ENCODE measurements around the gene DTL.

Gene DTL

DNA sequence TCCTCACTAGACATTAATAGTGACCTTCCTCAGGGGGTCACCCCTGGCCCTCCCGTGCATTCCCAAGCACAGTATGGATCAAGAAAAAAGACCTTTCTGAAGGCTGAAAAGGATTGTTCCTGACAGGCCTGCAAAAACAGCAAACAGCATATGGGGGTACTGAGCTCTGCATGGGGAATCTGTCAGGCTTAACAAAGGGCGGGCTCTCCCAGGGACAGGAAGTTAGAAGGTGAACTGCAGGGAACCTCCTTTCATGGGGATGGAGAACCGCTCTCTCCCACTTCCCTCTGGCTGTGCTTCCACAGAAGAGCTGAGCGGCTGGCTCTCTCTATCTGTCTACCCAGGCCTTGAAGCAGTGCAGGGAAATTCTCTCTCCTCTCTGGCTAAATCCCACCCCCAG lies 91.7 kb downstream of the DTL start:
- DNase-seq (ENCODE audit: low spot score): no peak

DNA sequence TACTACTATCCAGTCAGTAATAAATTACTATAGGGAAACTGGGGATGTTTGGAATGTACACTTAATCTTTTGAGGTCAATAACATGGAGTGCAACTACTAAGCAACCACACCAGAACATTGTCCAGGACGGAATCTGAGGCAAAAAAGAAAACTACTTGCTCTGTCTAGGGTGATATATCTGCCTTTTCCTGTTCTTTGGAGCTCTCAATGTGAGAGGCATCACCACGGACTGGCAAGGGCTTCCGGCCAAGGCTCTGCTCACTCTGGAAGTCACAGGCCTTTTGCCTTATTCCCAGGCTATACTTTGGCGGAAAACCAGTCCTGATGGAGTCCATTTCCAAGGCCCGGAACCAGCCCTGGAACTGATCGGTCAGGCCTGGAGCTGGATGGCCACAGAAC lies 94.2 kb downstream of the DTL start:
- no peak for DNase-seq (ENCODE audit: low spot score)

DNA sequence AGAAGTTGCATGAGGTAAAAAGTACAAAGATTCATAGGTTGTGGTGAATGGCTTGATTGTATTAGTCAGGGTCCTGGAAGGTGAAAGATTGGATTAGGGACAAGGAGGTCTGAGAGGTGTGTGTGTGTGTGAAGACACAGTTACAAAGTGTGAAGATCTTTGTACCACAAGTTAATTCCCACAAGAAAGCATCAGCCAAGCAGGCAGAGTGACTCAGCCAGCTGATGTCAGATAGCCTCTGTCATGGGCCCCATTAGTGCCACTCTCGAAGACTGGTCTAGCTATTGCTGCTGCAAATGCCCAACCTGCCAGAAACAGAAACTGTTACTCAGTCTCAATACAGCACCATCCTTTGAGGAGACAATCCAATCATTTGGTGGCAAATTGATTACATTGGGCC lies 96.5 kb downstream of the DTL start:
- DNase-seq (ENCODE audit: low spot score): no peak

DNA sequence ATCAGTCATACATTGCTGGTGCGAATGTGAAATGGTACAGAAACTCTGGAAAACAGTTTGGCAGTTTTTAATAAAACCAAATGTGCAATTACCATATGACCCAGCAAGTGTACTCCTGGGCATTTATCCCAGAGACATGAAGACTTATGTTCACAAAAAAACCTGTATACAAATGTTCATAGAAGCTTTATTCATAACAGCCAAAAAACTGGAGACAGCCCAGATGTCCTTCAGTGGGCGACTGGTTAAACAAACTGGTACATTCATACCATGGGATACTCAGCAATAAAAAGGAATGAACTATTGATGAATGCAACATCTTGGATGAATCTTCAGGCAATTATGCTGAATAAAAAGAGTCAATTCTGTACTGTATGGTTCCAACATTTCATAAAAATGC lies 97.8 kb downstream of the DTL start:
- no peak for DNase-seq (ENCODE audit: low spot score)

DNA sequence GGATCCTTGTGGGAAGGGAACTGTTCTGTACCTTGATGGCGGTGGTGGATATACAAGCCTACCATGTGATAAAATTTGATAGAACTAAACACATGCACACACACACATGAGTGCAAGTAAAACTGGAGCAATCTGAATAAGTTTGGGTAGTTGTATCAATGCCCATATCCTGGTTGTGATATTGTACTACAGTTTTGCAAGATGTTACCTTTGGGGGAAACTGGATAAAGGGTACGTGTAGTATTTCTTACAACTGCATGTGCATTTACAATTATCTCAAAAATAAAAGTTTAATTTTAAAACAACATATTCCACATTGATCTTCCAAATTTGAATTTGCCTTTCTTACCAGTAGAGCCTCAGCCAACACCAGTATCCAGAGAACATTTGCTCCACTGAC lies 99.6 kb downstream of the DTL start:
- no peak for DNase-seq (ENCODE audit: low spot score)

DNA sequence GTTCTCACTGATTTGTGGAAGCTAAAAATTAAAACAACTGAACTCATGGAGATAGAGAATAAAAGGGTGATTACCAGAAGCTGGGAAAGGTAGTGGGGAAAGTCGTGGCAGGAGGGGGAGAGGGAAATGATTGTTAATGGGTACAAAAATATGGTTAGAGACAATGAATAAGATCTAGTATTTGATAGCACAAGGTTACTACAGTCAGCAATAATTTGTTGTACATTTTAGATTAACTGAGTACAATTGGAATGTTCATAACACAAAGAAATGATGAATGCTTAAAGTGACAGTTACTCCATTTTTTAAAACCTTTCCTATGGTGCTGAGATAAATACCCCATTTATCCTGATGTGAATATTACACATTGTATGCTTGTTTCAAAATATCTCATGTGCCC lies 102.3 kb downstream of the DTL start:
- no peak for DNase-seq (ENCODE audit: low spot score)

DNA sequence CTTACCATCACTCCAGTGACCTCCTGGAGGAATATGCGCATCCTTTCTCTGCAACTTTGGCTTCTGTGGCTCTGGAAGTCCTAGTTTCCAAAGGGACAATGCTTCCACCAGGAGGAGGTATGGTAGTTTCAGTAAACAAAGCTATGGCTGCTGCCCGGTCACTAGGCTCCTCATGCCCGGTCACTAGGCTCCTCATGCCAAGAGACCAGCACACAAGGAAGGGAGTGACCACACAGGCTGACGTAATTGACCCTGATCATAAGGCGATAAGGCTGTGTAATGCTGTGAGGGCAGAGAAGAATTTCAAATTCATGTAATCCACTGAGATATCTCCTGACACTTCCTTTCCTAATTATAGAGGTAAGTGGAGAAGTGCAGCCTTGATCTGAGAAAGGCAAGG lies 102.9 kb downstream of the DTL start:
- no peak for DNase-seq (ENCODE audit: low spot score)

DNA sequence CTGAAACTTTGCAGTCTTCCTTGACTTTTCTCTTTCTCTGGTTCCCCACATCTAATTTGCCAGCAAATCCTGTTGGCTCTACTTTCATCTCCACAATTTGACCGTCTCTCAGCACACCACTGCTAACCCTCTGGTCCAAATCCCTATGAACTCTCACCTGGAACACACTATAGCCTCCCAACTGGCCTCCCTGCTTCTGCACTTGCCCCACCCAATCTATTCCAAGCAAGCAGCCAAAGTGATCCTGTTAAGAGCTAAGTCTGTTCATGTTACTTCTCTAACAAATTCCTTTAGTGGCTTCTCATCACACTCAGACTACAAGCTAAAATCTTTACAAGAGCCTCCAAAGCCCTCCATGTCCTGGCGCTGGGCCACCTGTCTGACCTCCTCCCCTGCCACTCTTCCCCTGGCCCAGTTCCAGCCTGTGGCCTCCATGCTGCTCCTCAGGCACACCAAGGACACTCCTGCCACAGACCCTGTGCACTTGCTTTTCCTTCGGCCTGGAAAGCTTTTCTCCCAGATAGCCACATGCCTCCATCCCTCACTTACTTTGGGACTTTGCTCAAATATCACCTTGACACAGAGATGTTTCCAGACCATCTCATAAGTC lies 104.1 kb downstream of the DTL start:
- no peak for DNase-seq (ENCODE audit: low spot score)

DNA sequence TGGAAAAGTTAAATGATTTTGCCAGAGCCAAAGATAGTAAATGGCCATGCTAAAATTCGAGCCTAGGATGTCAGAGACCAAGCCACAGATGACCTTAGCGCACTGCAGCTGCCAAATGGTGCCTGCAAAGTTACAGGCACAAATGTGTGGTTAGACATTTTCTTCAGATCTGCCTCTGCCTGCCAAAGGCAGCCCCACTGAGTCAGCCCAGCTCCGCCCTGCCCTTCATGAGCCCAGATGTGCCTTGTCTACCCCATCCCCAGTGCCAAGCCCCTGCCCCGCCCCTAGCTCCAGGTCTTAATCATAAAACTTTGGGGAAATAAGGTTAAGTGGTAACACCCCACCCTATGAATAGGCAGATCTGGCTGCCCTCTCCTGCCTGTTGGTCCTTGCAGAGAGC lies 105.9 kb downstream of the DTL start:
- DNase-seq (ENCODE audit: low spot score): no peak

DNA sequence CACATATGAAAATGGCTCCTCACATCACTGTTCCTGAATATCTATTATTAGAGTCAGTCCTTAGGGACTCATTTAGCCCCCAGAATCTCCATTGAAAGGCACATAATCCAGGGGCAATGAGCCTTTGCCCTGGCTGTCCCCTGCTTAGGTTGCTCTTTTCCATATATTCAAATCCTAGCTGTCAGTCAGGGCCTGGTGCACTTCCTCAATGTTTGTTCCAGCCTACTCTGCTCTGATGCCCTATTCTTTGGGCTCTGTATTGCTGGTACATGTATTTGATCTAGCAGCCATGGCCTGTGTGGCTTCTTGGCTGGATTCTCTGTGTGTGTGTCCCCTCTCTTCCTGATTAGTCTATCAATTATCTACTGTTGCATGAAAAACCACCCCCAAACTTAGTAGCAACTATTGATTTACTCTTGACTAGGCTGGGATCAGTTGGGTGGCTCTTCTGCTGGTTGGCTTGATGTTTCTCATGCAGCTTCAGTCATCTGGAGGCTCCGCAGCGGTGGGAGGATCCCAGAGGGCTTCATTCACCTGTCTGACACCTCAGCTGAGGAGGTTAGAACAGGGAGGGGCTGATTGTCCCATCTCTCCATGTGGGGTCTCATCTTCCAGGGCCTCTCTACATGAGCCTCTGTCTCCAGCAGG lies 107.5 kb downstream of the DTL start:
- no peak for DNase-seq (ENCODE audit: low spot score)

DNA sequence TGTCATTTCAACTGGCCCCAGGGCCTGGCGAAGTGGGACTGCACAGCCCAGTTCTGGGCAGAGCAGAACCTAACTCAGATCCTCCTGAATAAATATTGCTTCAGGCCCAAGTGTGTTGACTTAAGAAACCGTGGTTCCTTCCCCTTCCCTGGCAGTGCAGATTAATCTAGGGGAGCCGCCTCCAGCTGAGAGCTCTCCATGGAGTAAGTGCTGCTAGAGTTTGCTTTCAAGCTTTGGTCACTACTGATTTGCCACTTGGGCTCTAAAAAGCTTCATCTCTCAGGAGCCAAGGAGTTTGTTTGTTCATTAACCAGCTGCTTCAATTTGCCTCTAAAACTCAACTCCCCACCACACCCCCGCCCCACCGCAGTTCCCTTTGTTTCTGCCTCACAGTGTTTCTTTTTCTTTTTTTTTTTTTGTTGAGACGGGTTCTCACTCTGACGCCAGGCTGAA lies 112.1 kb downstream of the DTL start:
- DNase-seq (ENCODE audit: low spot score): no peak

DNA sequence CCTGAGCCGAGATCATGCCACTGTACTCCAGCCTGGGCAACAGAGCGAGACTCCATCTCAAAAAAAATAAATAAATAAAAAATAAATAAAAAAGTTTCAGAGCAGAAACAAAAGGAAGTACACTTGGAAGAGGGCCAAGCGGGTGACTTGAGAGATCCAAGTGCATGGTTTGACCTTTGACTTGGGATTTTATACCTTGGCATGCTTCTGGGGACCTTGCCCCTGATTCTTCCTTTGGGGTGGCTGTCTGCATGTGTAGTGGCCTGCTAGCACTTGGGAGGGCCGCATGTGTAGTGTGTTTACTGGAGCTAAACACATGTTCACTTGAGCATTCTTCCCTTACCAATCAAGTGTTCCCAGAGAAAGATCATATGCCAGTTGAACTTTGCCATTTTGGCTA lies 114.0 kb downstream of the DTL start:
- no peak for DNase-seq (ENCODE audit: low spot score)

DNA sequence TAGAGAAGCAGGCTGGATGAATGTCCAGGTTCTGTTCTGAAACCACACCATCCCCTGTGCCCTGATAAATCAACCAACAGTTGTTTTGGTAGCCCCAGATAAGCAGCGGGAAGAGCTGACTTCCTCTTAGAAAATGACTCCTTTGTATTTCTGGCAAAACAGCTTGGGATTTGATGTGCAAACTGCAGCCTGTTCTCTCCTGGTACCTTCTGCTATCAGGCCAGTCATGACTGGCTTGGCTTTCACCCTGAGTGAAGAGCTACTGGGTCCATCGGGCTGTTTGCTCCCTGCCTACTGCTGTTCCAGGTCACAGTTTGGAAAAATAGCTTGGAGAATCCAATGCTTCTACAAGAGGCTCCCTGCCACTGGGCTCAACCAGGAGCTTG lies 116.8 kb downstream of the DTL start:
- no peak for DNase-seq (ENCODE audit: low spot score)

DNA sequence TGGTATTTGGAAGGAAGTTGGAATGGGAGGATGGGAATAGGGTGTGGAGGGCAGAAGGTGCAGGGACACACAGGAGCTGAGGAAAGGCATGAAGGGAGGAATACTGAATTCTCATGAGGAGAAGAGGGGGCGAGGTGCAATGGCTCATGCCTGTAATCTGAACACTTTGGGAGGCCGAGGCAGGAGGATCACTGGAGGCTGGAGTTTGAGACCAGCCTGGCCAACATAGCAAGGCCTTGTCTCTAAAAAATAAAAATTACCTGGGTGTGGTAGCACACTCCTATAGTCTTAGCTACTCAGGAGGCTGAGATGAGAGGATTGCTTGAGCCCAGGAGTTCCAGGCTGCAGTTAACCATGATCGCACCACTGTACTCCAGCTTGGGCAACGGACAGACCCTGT lies 117.3 kb downstream of the DTL start:
- DNase-seq (ENCODE audit: low spot score): no peak

DNA sequence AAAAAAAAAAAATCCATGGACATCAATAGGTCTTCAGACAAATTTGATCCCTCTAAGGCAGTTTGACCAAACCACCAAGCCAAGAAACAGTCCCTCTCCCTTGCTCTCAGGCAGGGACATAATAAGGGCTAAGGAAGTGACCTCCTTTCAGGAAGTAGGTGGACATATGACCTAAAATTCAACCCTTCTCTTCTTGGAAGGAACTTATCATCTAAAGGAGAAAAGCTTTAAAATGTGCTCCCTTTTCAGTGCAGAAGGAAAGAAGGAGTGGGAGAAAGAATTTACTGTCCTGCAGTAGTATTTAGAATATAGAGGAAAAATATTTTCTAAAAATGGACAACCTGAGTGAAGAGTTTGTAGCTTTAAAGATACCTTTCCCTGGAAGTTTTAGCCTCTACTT lies 118.1 kb downstream of the DTL start:
- DNase-seq (ENCODE audit: low spot score): no peak
